B cell (primary cell): ENCODE results near the gene UBL4A. TPM values are rescaled to one million over a fixed set of nuclear protein-coding genes. Genes with fewer than 3 reads are reported as not detected.
"Not testable (repeated sequence)": the region's sequence is repeated elsewhere in the genome, so short reads cannot be mapped to it uniquely, and the experiment has no call there.

ENCODE experiments used
- ATAC-seq: fragments of 200-7000 bp; cut with Tn5 transposase; one replicate; pipeline ENCODE4 v1.10.0; 2021; ENCODE audit warnings: low read depth, mild to moderate bottlenecking, moderate number of reproducible peaks, moderate library complexity
- CTCF ChIA-PET: fragments of 350-600 bp; sonication (Branson Sonifier 250); formaldehyde crosslinking; loops from one replicate; lab custom pipeline; 2021; ENCODE audit warnings: antibody characterized with exemption, inconsistent platforms; lab: Charles Lee
- POLR2A ChIA-PET: fragments of 350-600 bp; sonication (Branson Sonifier 250); formaldehyde crosslinking; loops from one replicate; lab custom pipeline; 2021; ENCODE audit warnings: antibody characterized with exemption; lab: Charles Lee
- DNase-seq: peaks from one replicate; pipeline ENCODE4 v3.0.0; 2013
- H2AFZ ChIP-seq: 2 replicates; pipeline ENCODE4 v1.6.1; 2012; ENCODE audit warnings: mild to moderate bottlenecking, low read depth, low read length; ENCODE audit not compliant: insufficient read depth, poor library complexity, severe bottlenecking
- H3K27ac ChIP-seq, 2 donors: 1 replicate in 1 of 2; 2 replicates in 1 of 2; pipeline ENCODE4 v1.5.1; 2012 to 2013; ENCODE audit warnings: low read length in 2 of 2, mild to moderate bottlenecking in 2 of 2, moderate library complexity in 1 of 2
- H3K27me3 ChIP-seq, 4 experiments: fragments of 200-600 bp in 1 of 4; sonication (generic) in 1 of 4; replicated peaks in 1 of 4; 1 replicate in 2 of 4; 2 replicates in 2 of 4; pipeline versions ENCODE4 v1.6.1 to v1.7.0; 2013 to 2016; ENCODE audit warnings: low read length in 3 of 4, mild to moderate bottlenecking in 2 of 4, mixed read lengths in 1 of 4, moderate library complexity in 1 of 4; ENCODE audit not compliant: insufficient read depth in 4 of 4, control insufficient read depth in 3 of 4; ENCODE audit errors: control extremely low read depth in 1 of 4
- H3K36me3 ChIP-seq, 2 experiments: replicated peaks in 1 of 2; 1 replicate in 1 of 2; 2 replicates in 1 of 2; pipeline versions ENCODE4 v1.6.1 to v1.7.1; 2013; ENCODE audit warnings: low read length in 1 of 2; ENCODE audit not compliant: insufficient read depth in 2 of 2, control insufficient read depth in 1 of 2; ENCODE audit errors: control extremely low read depth in 1 of 2, extremely low read depth in 1 of 2
- H3K4me1 ChIP-seq, 2 donors: fragments of 200-600 bp in 1 of 2; sonication (generic) in 1 of 2; 1 replicate in 1 of 2; 2 replicates in 1 of 2; pipeline versions ENCODE4 v1.5.1 to v1.6.1; 2013 to 2017; ENCODE audit warnings: low read length in 2 of 2; ENCODE audit not compliant: control insufficient read depth in 2 of 2, insufficient read depth in 2 of 2
- H3K4me2 ChIP-seq: replicated peaks from 2 replicates; pipeline ENCODE3; 2012; ENCODE audit warnings: mild to moderate bottlenecking, low read depth, low read length; ENCODE audit not compliant: poor library complexity, severe bottlenecking
- H3K4me3 ChIP-seq, 5 experiments: fragments of 200-600 bp in 1 of 5; sonication (generic) in 1 of 5; 1 replicate in 3 of 5; 2 replicates in 2 of 5; pipeline versions ENCODE4 v1.5.1 to v1.7.0; 2011 to 2016; ENCODE audit warnings: low read length in 4 of 5, mild to moderate bottlenecking in 4 of 5, low read depth in 2 of 5, control low read depth in 1 of 5, moderate library complexity in 1 of 5; ENCODE audit not compliant: insufficient read depth in 1 of 5; ENCODE audit errors: control extremely low read depth in 1 of 5, extremely low read depth in 1 of 5
- H3K79me2 ChIP-seq: fragments of 200-600 bp; sonication (generic); one replicate; pipeline ENCODE4 v1.6.0; 2016; ENCODE audit warnings: low read length; ENCODE audit not compliant: control insufficient read depth, insufficient read depth
- H3K9ac ChIP-seq: fragments of 200-600 bp; sonication (generic); 2 replicates; pipeline ENCODE4 v1.6.1; 2017; ENCODE audit warnings: mild to moderate bottlenecking, low read length, moderate library complexity
- H3K9me3 ChIP-seq, 3 donors: one replicate each; pipeline versions ENCODE4 v1.6.1 to v1.7.1; 2013; ENCODE audit warnings: low read length in 2 of 3; ENCODE audit not compliant: control insufficient read depth in 2 of 3, insufficient read depth in 1 of 3; ENCODE audit errors: control extremely low read depth in 1 of 3
- H4K20me1 ChIP-seq: 2 replicates; pipeline ENCODE4 v1.6.0; 2012; ENCODE audit warnings: mild to moderate bottlenecking, low read length; ENCODE audit not compliant: insufficient read depth, control insufficient read depth, poor library complexity, severe bottlenecking
- H3K27ac Mint-ChIP-seq: one replicate; pipeline ENCODE4 v1.8.0; 2021; ENCODE audit warnings: mixed read lengths
- H3K27me3 Mint-ChIP-seq: one replicate; pipeline ENCODE4 v1.8.0; 2021; ENCODE audit warnings: mixed read lengths
- H3K4me1 Mint-ChIP-seq: one replicate; pipeline ENCODE4 v1.8.0; 2021; ENCODE audit warnings: mixed read lengths
- H3K4me3 Mint-ChIP-seq: one replicate; pipeline ENCODE4 v1.8.0; 2021; ENCODE audit warnings: mixed read lengths
- H3K9me3 Mint-ChIP-seq: one replicate; pipeline ENCODE4 v1.8.0; 2022; ENCODE audit warnings: mixed read lengths; ENCODE audit not compliant: insufficient read depth
- CTCF ChIP-seq: fragments of 200-600 bp; IDR thresholded peaks from one replicate; pipeline ENCODE4 v1.8.0; 2022; ENCODE audit warnings: antibody characterized with exemption, mild to moderate bottlenecking
- EZH2 ChIP-seq: IDR thresholded peaks from 2 replicates; pipeline ENCODE4 v1.6.1; 2012; ENCODE audit warnings: borderline replicate concordance, low read depth, mild to moderate bottlenecking, moderate library complexity, low read length; ENCODE audit not compliant: insufficient read depth, poor library complexity, severe bottlenecking
- WGBS: methylation state at CpG from one replicate; pipeline ENCODE4 v1.1.5; 2013; ENCODE audit warnings: missing lambda C conversion rate; ENCODE audit not compliant: insufficient coverage; 5-methylcytosine and 5-hydroxymethylcytosine counted together
- intact Hi-C: fragments of 100-400 bp; cut with micrococcal nuclease; formaldehyde crosslinking; loops from one replicate; pipeline ENCODE4 v1.10.0; 2022
- polyA plus RNA-seq: library from polyadenylated mRNA; depleted of rRNA; stranded (reverse); fragments of >200 nt; gene quantifications from 2 replicates; pipeline ENCODE4 v1.2.3, GENCODE V29; 2012
- total RNA-seq, 2 donors: library from RNA; stranded (reverse); fragments of 120-200 nt in 1 of 2; gene quantifications; 1 replicate in 1 of 2; 2 replicates in 1 of 2; pipeline versions ENCODE4 v1.2.3 to v1.2.4, GENCODE V29; 2013 to 2022

The UBL4A gene
- total and polyA plus RNA-seq, 2 donors (not counting 1 experiment from before 2014, with no cell fraction given) = 13.1 to 23.3 TPM

GRCh38 chrX:154502989-154503388 is 16.6 kb upstream of the UBL4A start:
- Histone ChIP-seq H3K36me3 (peaks cover 0 to 3% of the 10 kb centered on the region in 2 experiments), H3K79me2 (no peaks in the 10 kb centered on the region), H3K9me3 (no peaks in the 10 kb centered on the region), H2AFZ (no peak overlapping the region), H3K4me2 (no peak overlapping the region), H3K27ac (no peak overlapping the region), H3K9ac (no peak overlapping the region), H3K27me3 (no peaks in the 10 kb centered on the region), H4K20me1 (no peaks in the 10 kb centered on the region), H3K4me1 (peaks cover 0 to under 1% of the 10 kb centered on the region in 2 donors), H3K4me3 (no peak overlapping the region)
- Mint-ChIP-seq H3K27ac (no peak overlapping the region), H3K4me1 (peaks cover under 1% of the 10 kb centered on the region), H3K4me3 (no peak overlapping the region), H3K9me3 (no peaks in the 10 kb centered on the region), H3K27me3 (no peaks in the 10 kb centered on the region)
- ATAC-seq (no peak), DNase-seq (no peak)
- intact Hi-C loops = no loop called here
- WGBS = no CpG with 5 or more reads among the region's 3 CpGs
- TF ChIP-seq CTCF (no peak), EZH2 (no peak)
- ChIA-PET POLR2A (no interaction called here), CTCF (interaction anchor here (1.1 kb wide), 1 partner anchor 24 kb away, joined by 3 read pairs; no protein-coding TSS in a partner anchor)

GRCh38 chrX:154502098-154502497 is 15.7 kb upstream of the UBL4A start:
- Histone ChIP-seq H3K9ac (no peak overlapping the region), H3K4me2 (no peak overlapping the region), H3K9me3 (no peaks in the 10 kb centered on the region), H4K20me1 (no peaks in the 10 kb centered on the region), H2AFZ (no peak overlapping the region), H3K27ac (no peak overlapping the region), H3K79me2 (no peaks in the 10 kb centered on the region), H3K27me3 (no peaks in the 10 kb centered on the region), H3K4me3 (no peak overlapping the region), H3K4me1 (peaks cover 0 to 7% of the 10 kb centered on the region in 2 donors), H3K36me3 (peaks cover 0 to 3% of the 10 kb centered on the region in 2 experiments)
- Mint-ChIP-seq H3K4me1 (peaks cover 3% of the 10 kb centered on the region), H3K4me3 (no peak overlapping the region), H3K27ac (no peak overlapping the region), H3K9me3 (no peaks in the 10 kb centered on the region), H3K27me3 (no peaks in the 10 kb centered on the region)
- ChIA-PET CTCF (interaction anchor here (0.6 to 1.1 kb wide), 3 partner anchors 12 to 47 kb away, joined by 3 read pairs; no protein-coding TSS in a partner anchor), POLR2A (no interaction called here)
- DNase-seq (no peak), ATAC-seq (no peak)
- TF ChIP-seq EZH2 (no peak), CTCF (no peak)
- intact Hi-C loops = no loop called here
- WGBS = no CpG with 5 or more reads among the region's 8 CpGs

GRCh38 chrX:154501423-154501822 is 15.0 kb upstream of the UBL4A start:
- CTCF ChIA-PET, ATAC-seq, H3K36me3 ChIP-seq, H3K4me2 ChIP-seq, DNase-seq, H3K79me2 ChIP-seq, H3K27me3 Mint-ChIP-seq, H3K27ac Mint-ChIP-seq, H3K9me3 Mint-ChIP-seq, H3K27me3 ChIP-seq, H3K9ac ChIP-seq, H3K4me1 Mint-ChIP-seq, H3K4me3 Mint-ChIP-seq, H4K20me1 ChIP-seq, H3K27ac ChIP-seq, H3K4me3 ChIP-seq, H3K9me3 ChIP-seq, intact Hi-C loops, H2AFZ ChIP-seq: not testable (repeated sequence)
- POLR2A ChIA-PET = interaction anchor here (0.6 kb wide), 1 partner anchor 100 kb away, joined by 4 read pairs; no protein-coding TSS in a partner anchor
- peaks cover 0 to 11% of the 10 kb centered on the region in 2 donors for H3K4me1 ChIP-seq
- WGBS = 93% methylated on average over 3 of the region's 7 CpGs
